Activated CD4-positive, alpha-beta T cell treated with anti-CD3 and anti-CD28 coated beads, Interleukin-2, Interleukin-4, amounts not matched to agents 100 ng/mL and 50 ng/mL, durations not matched to agents 16 hours and 8 hours (primary cell): ENCODE data around the gene HLCS.
"Not testable (repeated sequence)": the region's sequence is repeated elsewhere in the genome, so short reads cannot be mapped to it uniquely, and the experiment has no call there.

Experiments used
- DNase-seq: peaks from one replicate; pipeline ENCODE4 v3.0.0-alpha.2; 2020; ENCODE audit warnings: low spot score

The HLCS gene

DNA sequence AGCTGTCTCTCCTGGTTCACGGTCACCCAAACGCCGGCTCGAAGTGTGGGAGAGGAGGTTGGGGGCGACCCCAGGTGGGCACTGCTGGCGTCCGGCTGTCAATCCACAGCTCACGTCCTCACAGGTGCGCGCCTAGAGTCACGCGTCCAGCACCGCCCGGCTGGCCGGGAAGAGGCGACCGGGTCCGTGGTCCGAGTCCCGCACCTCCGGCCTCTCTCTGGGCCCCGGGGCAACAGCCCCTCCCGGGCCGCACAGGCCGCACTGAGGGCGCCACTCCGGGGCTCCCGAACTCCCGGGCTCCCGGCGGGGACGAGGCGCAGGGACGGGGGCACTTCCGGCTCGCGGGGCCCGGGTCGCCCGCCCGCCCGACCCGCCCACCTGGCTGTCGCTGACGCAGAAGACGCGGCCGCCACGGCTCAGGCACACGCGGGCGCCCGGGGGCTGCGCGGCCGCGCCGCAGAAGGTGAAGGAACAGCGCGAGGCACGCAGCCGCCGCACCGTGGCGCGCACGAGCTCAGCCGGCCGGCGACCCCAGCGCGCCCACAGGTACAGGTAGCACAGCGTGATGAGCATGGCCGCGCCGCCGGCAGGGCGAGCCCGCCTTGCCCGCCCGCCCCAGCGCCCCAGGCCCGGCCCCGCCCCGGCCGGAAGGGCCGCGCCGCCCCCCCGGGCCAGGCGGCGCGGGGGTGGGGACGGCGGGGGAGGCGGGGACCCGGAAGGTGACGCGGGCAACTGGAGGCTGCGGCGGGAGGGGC lies at the start of gene HLCS:
TSS of gene HLCS (minus strand) at position 604 of the 755 bp plus-strand sequence. CDS start at position 573, 31 bp downstream.
- DNase-seq, result peak; percentile 57

DNA sequence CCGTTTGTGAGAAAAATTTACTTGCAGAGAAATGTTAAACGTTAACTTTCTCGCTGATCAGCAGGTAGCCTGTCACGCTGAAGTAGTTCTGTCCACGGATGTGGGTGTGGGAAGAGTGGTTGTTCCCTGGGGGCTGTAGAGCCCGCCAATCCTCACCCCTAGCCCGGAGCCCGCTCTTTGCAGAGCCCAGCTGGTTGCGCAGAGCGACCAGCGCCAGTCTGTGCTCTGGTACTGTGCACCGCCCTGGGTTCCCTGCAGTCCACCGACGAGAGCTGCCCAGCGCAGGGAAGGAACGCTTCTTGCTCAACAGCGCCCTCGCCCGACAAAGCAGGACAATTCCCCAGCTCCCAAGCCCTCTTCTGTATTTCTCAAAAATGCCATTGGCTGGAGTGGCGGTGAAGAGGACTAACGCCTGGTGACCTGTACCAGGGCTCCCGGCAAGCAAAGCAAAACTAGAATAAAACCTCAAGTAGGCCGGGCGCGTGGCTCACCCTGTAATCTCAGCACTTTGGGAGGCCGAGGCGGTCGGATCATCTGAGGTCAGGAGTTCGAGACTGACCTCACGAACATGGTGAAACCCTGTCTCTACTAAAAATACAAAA lies 43.4 kb upstream of the HLCS start:
- DNase-seq, result peak; percentile 78

DNA sequence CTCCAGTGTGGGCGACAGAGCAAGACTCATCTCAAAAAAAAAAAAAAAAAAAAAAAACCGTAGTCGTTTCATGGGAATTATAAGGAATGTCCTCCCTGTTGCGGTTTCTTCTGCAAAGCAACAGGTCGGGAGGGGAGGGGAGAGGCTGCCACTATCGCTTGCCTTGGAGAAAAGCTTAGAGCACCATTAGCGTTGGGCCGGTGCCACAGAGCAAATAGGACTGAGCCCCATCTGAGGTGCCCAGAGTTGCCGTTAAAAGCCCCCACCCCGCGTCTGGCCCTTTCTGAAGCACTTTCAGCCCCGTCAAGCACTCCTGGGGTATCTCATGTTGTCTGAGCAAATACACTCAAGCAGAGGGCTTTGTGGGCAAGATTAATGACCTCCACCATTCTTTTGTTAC lies 42.3 kb upstream of the HLCS start:
- no peak for DNase-seq

DNA sequence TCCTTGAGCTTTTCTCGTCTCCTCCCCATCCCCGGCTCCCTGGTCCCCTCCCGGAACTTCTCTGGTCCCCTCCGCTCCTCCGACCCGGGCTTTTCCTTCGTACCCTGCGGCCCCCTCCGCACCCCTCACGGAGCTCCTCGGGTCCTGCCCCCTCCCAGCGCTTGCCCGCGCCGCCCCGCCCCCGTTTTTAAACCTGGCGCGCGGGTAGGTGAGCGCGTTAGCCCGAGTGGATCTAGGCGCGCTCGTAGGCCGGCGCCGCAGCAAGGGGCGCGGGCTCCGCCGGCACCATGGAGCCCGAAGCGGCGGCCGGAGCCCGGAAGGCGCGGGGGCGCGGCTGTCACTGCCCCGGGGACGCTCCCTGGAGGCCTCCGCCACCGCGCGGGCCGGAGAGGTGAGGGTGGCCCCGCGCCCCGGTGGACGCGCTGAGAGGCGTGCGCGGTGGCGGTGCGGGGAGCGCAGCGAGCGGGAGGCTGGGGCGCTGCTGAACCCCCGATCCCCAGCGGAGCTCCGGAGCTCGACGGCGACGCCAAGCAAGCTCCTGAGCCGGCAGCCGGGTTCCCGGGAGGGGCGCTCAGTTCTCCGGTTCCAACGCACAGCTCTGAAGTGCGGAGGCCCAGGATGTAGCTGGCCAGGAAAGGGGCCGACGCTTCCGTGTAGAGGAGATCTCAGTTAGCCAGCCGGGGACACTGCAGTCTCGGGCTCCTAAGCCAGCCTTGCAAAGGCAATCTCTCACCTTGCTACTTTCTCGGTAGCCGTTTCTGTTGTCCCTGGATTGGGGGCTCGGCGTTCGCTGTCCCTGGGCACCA lies 40.2 kb upstream of the HLCS start, which contains the start of gene RIPPLY3:
TSS of gene RIPPLY3 (plus strand) at position 217 of the 806 bp plus-strand sequence. CDS start at position 288, 71 bp downstream.
- no peak for DNase-seq

DNA sequence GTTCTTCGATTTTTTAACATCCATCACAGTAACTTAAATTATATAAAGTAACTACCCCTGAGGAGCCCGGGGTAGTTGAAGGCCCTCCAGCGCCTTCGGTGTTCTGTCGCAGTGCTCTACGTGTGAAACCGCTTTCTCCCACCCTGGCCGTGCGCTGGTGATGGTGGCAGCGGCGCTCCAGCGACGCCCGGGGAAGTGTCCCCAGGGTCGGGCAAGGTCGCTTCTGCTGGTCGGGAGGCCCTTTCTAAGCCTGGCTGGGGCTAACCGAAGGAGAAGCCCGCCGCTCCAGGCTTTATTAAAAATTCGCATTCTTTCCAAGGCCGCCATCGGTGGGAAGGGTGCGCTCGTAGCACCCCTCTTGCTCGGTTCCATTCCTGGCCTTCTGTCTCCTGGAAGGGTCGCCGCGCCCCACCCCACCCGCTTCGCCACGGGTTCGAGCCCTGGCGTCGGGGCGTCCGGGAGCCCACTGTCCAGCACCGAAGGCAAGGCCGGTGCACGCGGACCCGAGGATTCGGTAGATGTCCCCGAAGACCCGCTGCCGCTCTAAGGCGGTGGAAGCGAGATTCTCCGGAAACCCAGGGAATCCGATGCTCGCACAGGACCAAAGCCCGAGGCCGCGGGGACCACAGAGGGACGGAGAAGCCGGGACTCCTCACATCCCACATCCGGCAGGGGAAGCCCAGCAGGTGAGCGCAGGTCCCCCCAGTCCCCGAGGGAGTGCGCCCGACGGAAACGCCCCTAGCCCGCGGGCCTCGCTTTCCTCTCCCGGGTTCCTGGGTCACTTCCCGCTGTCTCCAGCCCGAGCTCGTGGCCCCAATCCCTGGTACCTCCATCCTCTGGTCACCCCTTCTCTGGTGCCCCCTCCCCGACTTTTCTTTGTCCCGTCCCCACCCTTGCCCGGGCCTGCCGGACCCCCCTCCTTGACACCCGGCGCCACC lies 39.3 kb upstream of the HLCS start:
- DNase-seq, result no peak

DNA sequence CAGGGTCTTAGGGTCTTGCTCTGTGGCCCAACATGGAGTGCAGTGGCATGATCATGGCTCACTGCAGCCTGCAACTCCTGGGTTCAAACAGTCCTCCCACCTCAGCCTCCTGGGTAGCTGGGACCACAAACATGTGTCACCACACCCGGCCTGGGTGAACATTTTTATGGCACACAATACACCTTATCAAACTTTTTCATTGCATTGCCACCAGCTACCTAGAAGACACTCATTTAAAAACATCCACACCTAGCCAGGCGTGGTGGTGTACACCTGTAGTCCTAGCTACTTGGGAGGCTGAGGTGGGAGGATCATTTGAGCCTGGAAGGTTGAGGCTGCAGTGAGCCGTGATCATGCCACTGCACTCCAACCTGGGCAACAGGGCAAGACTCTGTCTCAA lies 37.4 kb upstream of the HLCS start:
- not testable (repeated sequence) for DNase-seq

DNA sequence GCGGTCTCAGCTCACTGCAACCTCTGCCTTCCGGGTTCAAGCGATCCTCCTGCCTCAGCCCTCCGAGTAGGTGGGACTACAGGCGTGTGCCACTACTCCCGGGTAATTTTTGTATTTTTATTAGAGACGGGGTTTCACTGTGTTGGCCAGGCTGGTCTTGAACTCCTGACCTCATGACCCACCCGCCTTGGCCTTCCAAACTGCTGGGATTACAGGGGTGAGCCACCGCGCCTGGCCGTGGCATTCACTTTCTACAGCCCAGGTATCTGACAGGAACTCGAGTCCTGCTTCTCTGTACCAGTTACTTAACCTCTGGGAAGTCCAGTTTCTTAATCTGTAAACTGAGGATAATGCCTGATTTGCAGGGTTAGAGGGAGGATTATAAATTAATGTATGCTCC lies 36.4 kb upstream of the HLCS start:
- not testable (repeated sequence) for DNase-seq

DNA sequence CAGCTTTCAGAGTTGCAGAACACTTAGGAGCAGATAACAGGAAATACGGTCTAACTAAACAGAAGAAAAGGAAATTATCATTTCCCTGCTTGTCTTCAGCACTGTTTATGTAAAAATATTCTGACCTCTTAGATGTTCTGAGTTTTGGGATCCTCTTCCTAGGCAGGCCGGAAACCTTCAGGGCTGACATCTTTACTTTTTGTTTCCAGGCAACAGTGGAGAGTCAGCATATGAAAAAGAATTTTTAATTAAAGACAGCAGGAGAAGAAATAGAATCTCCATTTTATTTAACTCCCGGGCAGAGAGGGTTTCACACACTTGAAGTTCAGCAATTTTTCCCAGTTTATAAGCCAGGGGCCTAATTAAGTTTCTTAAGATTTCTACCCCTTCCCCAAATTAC lies 35.0 kb upstream of the HLCS start:
- DNase-seq, result no peak

DNA sequence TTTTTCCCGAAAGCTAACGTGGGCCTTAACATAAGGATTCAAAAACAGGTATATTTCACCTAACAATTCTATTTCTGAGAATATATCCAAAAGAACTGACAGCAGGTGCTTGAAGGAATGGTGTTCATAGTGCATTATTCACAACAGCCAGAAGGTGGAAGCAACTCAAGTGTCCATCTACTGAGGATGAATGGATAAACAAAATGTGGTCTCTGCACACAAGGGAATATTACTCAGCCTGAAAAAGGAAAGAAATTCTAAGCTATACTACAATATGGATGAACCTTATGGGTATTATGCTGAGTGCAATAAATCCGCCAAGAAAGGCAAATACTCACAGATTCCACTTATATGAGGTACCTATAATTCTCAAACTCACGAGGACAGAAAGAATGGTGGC lies 33.9 kb upstream of the HLCS start:
- no peak for DNase-seq

DNA sequence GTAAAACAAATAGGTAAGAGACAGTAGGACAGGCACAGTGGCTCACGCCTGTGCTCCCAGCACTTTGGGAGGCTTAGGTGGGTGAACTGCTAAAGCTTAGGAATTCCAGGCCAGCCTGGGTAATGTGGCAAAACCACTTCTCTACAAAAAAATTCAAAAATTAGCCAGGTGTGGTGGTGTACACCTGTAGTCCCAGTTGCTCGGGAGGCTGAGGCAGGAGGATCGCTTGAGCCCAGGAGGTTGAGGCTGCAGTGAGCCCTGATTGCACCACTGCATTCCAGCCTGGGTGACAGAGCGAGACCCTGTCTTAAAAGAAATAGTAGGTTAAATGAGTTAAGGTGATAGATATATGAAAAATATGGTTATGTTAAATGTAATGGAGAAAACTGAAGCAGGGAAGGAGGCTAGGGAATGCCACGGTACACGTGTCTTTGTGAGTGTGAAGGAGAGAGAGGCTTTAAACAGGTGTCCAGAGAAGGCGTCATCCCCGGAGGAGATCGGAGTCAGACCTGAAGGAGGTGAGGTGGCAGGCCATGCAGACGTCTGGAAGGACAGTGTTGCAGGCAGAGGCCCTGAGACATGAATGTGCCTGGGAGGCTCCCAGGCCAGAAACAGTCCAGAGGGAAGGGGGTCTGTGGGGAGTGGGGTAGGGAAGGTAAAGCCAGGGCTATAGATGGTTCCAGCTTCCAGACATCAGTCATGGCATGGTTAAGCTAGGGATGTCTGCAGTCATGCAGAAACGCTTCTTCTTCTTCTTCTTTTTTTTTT lies 32.8 kb upstream of the HLCS start:
- no peak for DNase-seq

DNA sequence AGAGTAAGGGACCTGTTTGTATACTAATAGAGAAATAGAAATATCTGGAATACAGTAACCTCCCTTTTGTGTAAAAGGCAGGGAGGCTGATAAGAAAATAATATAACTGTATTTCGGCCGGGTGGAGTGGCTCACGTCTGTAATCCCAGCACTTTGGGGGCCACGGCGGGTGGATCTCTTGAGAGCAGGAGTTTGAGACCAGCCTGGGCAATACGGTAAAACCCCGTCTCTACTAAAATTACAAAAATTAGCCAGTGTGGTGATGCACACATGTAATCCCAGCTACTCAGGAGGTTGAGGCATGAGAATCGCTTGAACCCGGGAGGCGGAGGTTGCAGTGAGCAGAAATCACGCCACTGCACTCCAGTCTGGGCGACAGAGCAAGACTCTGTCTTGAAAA lies 28.8 kb upstream of the HLCS start:
- DNase-seq, result not testable (repeated sequence)

DNA sequence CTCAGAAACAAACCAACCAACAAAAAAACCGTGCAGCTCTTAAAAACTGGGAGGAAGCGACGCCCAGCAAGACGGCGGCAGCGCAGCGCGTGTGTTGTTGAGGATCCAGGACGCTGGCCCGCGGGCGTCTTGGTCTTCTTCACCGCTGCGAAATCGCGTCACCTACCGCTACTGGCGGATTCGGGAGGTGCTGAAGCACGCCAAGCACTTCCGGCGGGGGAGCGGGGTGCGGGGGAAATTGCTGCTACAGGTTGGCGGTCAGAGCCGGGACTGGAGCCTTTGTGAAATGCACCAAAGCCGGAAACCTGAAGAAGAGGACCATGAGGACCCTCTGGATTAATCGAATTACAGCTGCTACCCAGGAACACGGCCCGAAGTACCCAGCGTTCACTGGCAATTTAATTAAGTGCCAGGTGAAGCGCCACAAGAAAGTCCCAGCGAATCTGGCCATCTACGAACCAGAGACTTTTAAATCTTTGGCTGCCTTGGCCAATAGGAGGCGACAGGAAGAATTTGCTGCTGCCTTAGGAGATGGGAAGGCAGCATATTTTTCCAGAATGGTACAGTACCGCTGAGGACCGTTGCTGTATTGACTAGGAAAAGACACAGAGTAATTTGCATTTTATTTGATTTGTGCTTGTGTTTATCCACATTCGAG lies 28.2 kb upstream of the HLCS start:
- DNase-seq, result peak; percentile 43

DNA sequence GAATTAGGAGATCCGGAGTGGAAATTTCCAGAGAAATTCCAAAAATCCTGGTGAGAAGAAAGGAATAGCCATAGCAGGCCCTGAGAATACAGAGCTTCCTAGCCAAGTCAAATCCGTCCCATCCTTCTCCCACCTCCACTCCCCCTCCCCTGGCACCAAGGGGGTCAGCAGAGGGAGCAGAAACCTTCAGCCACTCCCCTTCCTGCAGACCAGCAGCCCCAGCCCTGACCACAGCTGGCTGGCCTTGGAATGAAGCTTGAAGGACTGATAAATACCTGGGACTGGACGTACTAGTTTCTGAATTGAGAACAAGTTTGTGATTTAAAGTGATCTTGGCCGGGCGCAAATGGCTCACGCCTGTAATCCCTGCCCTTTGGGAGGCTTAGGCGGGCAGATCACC lies 26.2 kb upstream of the HLCS start:
- DNase-seq, result no peak

DNA sequence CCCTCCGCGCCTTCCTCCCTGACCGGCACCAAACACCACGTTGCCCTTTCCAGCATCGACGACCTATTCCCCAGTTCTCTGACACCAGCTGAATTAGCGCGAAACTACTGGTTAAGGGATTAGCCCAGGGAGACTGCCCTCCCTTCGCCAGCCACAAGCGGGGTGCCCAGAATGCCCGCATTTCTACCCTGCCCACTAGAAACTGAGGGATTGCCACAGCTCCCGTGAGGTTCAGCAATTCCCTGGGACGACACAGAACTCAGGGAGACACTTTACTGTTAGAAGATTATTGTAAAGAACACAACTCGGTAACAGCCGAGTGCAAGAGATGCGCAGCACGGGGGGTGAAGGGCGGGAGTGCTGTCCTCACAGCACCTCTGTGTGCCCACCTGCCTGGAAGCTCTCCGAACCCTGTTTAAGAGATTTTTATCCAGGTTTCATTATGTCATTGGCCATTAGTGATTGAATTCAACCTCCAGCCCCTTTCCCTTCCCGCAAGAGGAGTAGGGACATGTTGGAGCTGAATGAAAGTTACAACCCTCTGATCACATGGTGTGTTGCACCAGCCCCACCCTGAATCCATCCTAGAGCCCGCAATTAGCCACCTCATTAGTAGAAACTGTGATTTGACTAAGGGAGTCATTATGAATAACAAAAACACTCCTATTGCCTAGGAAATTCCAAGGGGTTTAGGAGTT lies 24.2 kb upstream of the HLCS start:
- DNase-seq, result no peak

DNA sequence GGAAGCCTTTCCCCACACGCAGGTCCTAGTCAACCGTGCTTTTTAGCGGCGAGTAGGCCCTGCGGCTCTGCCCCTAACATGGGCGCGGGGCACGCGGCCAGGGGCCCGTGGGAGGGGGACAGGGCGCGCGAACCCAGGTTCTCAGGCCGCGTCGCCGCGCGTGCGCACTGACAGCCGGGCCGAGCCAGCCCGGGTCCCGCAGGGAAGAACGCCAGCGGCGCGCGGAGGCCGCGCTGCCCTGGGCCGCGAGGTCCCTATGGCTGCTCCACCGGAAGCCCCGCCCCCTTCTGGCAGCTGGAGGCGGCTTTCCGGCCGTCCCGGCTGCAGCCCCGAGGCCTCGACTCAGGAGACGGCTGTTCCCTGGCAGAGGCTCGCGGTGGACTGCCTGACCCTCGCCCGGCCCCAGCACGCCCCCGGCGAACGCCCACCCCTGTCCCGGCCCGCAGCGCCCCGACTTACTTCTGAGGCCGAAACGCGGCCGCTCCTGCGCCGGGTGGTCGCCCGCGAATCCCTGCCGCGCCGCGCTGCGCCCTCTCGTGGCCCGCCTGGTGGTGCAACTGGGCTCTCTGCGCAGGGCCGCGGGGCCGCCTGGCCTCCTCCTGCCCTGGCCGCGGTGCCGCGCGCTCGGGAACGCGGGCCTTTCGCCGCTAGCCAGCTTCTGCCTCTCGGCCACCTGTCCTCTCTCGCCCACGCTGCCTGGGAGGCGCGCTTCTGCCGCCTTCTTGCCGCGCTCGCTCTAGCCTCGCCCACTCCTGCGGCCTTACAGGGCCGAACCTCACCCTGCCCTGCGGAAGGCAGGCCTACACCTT lies 23.4 kb upstream of the HLCS start:
- peak; percentile 89 for DNase-seq

DNA sequence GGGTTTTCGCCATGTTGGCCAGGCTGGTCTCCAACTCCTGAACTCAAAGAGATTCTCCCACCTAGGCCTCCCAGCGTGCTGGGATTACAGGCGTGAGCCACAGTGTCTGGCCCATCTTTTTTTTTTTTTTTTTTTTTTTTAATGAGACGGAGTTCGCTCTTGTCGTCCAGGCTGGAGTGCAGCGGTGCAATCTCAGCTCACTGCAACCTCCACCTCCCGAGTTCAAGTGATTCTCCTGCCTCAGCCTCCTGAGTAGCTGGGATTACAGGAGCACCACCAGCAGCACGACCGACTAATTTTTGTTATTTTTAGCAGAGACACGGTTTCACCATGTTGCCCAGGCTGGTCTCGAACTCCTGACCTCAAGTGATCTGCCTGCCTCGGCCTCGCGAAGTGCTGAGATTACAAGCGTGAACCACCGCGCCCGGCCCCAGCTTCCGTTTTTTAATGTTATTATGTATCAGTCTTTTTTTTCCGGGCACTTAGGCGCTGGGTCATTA lies 22.8 kb upstream of the HLCS start:
- not testable (repeated sequence) for DNase-seq

DNA sequence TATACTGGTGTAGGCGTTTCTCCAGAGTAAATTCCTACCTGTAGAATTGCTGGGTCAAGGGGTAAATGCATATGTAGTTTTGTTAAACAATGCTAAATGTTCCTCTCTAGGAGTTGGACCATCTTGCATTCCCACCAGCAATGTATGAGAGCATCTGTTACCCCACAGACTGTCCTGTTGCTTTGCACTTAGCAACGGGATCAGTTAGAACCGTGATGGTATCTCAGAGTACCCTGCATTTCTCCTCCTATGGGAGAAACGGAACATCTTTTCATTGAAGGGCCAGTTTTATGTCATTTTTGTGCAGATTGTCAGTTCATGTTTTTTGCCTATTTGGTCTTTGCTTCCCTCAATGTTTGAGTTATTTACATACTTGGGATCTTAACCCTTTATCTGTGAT lies 22.1 kb upstream of the HLCS start:
- no peak for DNase-seq

DNA sequence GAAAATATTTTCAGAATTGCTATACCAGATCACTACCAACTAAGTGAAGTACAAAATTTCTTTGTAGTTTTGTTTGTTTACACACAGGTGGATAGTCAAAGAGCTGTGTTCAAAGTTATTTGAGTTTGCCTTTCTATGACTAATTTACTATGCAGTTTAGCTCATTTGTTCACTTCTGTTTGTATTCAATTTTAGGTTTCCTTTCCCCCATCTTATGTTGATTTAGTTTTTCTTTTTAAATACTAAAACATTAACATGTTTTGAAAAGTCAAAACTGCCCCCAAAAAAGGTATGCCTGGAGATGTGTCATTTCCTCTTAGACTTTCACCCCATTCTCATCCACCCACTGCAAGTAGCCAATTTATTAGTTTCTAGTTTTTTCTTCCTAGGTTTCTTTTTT lies 21.4 kb upstream of the HLCS start:
- no peak for DNase-seq
